ENCODE data around the gene LONRF2. TPM values are rescaled to one million over a fixed set of nuclear protein-coding genes. Genes with fewer than 3 reads are reported as not detected.

LONRF2 gene
- total and polyA plus RNA-seq, 7 experiments from 2014 or later, result 0.05 to 0.24 TPM; not detected in 5

GRCh38 chr2:100285011-100285410 is 37.3 kb downstream of the LONRF2 start:
- no peaks in the 10 kb centered on the region for H3K9me3 Mint-ChIP-seq
- ATAC-seq (no peak), DNase-seq (no peak)
- H3K36me3 Mint-ChIP-seq, result peaks cover 0 to 4% (median 0%) of the 10 kb centered on the region in 5 donors
- no peak overlapping the region for H3K27ac Mint-ChIP-seq
- no peaks in the 10 kb centered on the region for H3K9me3 ChIP-seq (ENCODE audit: control insufficient read depth in 2 of 3, low read length in 3 of 3)
- POLR2A ChIA-PET, result no interaction called here
- H3K4me1 Mint-ChIP-seq, result peaks cover 0 to 47% (median 0%) of the 10 kb centered on the region in 7 donors
- H3K4me3 ChIP-seq (ENCODE audit: low read length), result no peak overlapping the region
- intact Hi-C loops (cut with micrococcal nuclease), result no loop called here
- no peak overlapping the region for H3K4me3 Mint-ChIP-seq
- peaks cover 14 to 36% (median 24%) of the 10 kb centered on the region in 5 donors for H3K27me3 Mint-ChIP-seq
- CTCF ChIA-PET, result no interaction called here
- H3K27ac ChIP-seq (ENCODE audit: low read depth, low read length), result no peak overlapping the region
- H3K27me3 ChIP-seq (ENCODE audit: control insufficient read depth in 2 of 2, insufficient read depth in 2 of 2, low read length in 2 of 2), result no peaks in the 10 kb centered on the region
- H3K36me3 ChIP-seq (ENCODE audit: control insufficient read depth in 2 of 3, insufficient read depth in 3 of 3, low read length in 3 of 3), result no peaks in the 10 kb centered on the region
- H3K4me1 ChIP-seq (ENCODE audit: control insufficient read depth in 2 of 2, insufficient read depth in 2 of 2, low read length in 2 of 2), result no peaks in the 10 kb centered on the region

- no peaks in the 10 kb centered on the region for H3K9me3 ChIP-seq (ENCODE audit: control insufficient read depth in 2 of 3, low read length in 3 of 3)
- peak overlapping the region in 1 of 10 donors; percentile 56 for H3K4me3 Mint-ChIP-seq
- no peak for ATAC-seq
- no peaks in the 10 kb centered on the region for H3K4me1 ChIP-seq (ENCODE audit: control insufficient read depth in 2 of 2, insufficient read depth in 2 of 2, low read length in 2 of 2)
- H3K4me3 ChIP-seq (ENCODE audit: low read length), result no peak overlapping the region
- intact Hi-C loops (cut with micrococcal nuclease), result loop anchor here in 1 of 2 donors (5.0 kb wide), 1 partner anchor 38 kb away; the partner anchor contains the start of gene LONRF2
- no peak overlapping the region for H3K27ac ChIP-seq (ENCODE audit: low read depth, low read length)
- no peak for DNase-seq
- peak overlapping the region in 1 of 9 donors; percentile 56 for H3K27ac Mint-ChIP-seq
- no peaks in the 10 kb centered on the region for H3K27me3 ChIP-seq (ENCODE audit: control insufficient read depth in 2 of 2, insufficient read depth in 2 of 2, low read length in 2 of 2)
- ChIA-PET CTCF (no interaction called here), POLR2A (no interaction called here)
- peaks cover 0 to 54% (median 0%) of the 10 kb centered on the region in 7 donors for H3K4me1 Mint-ChIP-seq
- no peaks in the 10 kb centered on the region for H3K36me3 ChIP-seq (ENCODE audit: control insufficient read depth in 2 of 3, insufficient read depth in 3 of 3, low read length in 3 of 3)
- H3K9me3 Mint-ChIP-seq, result no peaks in the 10 kb centered on the region
- H3K27me3 Mint-ChIP-seq, result peaks cover 17 to 38% (median 35%) of the 10 kb centered on the region in 5 donors
- H3K36me3 Mint-ChIP-seq, result peaks cover 0 to 4% (median 0%) of the 10 kb centered on the region in 5 donors
Measured at GRCh38 chr2:100283724-100284501, 38.4 kb downstream of the LONRF2 start.

DNA sequence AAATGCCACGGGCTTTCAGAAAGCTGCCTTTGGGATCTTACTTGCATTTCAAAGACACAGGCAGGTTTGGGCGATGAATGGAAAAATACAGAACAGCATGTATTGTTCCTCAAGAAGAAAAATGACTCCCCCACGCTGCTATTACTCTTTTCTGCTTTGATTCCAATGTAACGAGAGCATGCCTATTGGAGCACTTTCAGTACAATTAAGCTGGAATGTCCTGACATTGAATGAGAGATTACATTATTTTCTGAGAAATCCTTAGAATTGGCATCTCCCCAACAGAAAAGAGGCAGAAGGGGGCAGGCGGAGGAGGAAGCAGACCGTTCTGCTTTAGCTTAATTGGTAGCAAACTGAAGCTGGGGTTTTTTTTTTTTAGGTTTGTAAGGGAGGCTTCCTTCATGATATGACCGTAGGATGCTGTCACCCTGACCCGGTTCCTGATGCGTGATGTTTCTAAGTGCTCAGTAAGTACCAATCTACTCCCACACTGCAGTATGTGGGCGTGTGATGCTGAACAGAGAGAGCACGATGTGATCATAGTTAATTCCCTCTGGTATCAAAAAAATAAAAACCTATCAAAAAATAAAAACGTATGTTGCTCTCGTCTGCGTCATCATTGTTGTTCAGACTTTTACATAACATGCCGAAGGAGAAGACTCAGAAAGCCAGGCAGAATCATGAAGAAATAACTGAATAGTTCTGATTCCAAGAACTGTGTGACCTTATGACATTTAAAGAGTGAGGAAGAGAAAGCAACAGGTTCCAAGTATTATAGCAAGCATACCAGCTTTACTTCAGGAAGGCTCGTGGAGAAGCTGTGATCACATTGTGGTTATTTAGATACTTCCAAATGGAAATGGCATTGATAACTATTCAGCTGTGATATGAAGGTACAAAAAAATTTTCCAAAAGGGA is 40.5 kb downstream of the LONRF2 start:
- Mint-ChIP-seq H3K4me1 (peaks cover 0 to 48% (median 0%) of the 10 kb centered on the region in 7 donors), H3K27ac (peak overlapping the region in 1 of 9 donors; percentile 20), H3K9me3 (no peaks in the 10 kb centered on the region), H3K36me3 (no peaks in the 10 kb centered on the region), H3K27me3 (peaks cover 11 to 36% (median 25%) of the 10 kb centered on the region in 5 donors), H3K4me3 (peak overlapping the region in 1 of 10 donors; percentile 10)
- ChIA-PET POLR2A (no interaction called here), CTCF (interaction anchor here (0.6 kb wide), 1 partner anchor 18 kb away, joined by 3 read pairs; no protein-coding TSS in a partner anchor)
- no peak overlapping the region for H3K4me3 ChIP-seq (ENCODE audit: low read length)
- intact Hi-C loops (cut with micrococcal nuclease), result loop anchor here in 1 of 2 donors (5.0 kb wide), 1 partner anchor 41 kb away; the partner anchor contains the start of gene LONRF2
- H3K36me3 ChIP-seq (ENCODE audit: control insufficient read depth in 2 of 3, insufficient read depth in 3 of 3, low read length in 3 of 3), result no peaks in the 10 kb centered on the region
- H3K27ac ChIP-seq (ENCODE audit: low read depth, low read length), result no peak overlapping the region
- no peak for DNase-seq
- H3K27me3 ChIP-seq (ENCODE audit: control insufficient read depth in 2 of 2, insufficient read depth in 2 of 2, low read length in 2 of 2), result no peaks in the 10 kb centered on the region
- H3K9me3 ChIP-seq (ENCODE audit: control insufficient read depth in 2 of 3, low read length in 3 of 3), result no peaks in the 10 kb centered on the region
- no peak for ATAC-seq
- no peaks in the 10 kb centered on the region for H3K4me1 ChIP-seq (ENCODE audit: control insufficient read depth in 2 of 2, insufficient read depth in 2 of 2, low read length in 2 of 2)

GRCh38 chr2:100279586-100280534 is 42.4 kb downstream of the LONRF2 start:
- Mint-ChIP-seq H3K27ac (no peak overlapping the region), H3K9me3 (no peaks in the 10 kb centered on the region), H3K4me3 (no peak overlapping the region), H3K4me1 (peaks cover 0 to 31% (median 0%) of the 10 kb centered on the region in 7 donors), H3K36me3 (no peaks in the 10 kb centered on the region), H3K27me3 (peaks cover 11 to 36% (median 19%) of the 10 kb centered on the region in 5 donors)
- H3K36me3 ChIP-seq (ENCODE audit: control insufficient read depth in 2 of 3, insufficient read depth in 3 of 3, low read length in 3 of 3), result no peaks in the 10 kb centered on the region
- H3K4me3 ChIP-seq (ENCODE audit: low read length), result no peak overlapping the region
- ChIA-PET CTCF (no interaction called here), POLR2A (interaction anchor here (0.7 kb wide), 1 partner anchor 9 kb away, joined by 6 read pairs; no protein-coding TSS in a partner anchor)
- ATAC-seq (no peak), DNase-seq (no peak)
- intact Hi-C loops (cut with micrococcal nuclease), result loop anchor here in 1 of 2 donors (5.0 kb wide), 1 partner anchor 42 kb away; the partner anchor contains the start of gene LONRF2
- no peak overlapping the region for H3K27ac ChIP-seq (ENCODE audit: low read depth, low read length)
- no peaks in the 10 kb centered on the region for H3K27me3 ChIP-seq (ENCODE audit: control insufficient read depth in 2 of 2, insufficient read depth in 2 of 2, low read length in 2 of 2)
- H3K4me1 ChIP-seq (ENCODE audit: control insufficient read depth in 2 of 2, insufficient read depth in 2 of 2, low read length in 2 of 2), result no peaks in the 10 kb centered on the region
- no peaks in the 10 kb centered on the region for H3K9me3 ChIP-seq (ENCODE audit: control insufficient read depth in 2 of 3, low read length in 3 of 3)

DNA sequence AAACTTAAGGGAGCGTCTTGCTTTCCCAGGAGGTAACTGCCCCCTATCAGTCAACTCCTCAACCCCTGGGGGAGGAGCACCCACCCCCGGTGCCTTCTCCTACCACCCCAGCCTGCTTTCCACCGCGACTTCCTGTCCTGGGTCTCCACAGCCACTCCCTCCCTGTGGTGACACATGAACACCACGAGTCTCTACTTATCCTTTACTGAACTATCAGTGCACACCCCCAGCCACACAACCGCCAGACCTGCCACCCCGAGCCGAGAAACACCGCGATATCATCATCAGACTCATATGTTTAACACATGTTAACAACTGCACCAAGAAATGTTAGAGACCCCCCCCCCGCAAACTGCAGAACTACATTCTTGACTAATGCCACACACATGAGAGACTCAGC is 43.3 kb downstream of the LONRF2 start:
- H3K4me1 Mint-ChIP-seq, result peaks cover 0 to 28% (median 1%) of the 10 kb centered on the region in 7 donors
- Histone ChIP-seq H3K4me1 (ENCODE audit: control insufficient read depth in 2 of 2, insufficient read depth in 2 of 2, low read length in 2 of 2) (no peaks in the 10 kb centered on the region), H3K27me3 (ENCODE audit: control insufficient read depth in 2 of 2, insufficient read depth in 2 of 2, low read length in 2 of 2) (no peaks in the 10 kb centered on the region), H3K9me3 (ENCODE audit: control insufficient read depth in 2 of 3, low read length in 3 of 3) (no peaks in the 10 kb centered on the region), H3K27ac (ENCODE audit: low read depth, low read length) (no peak overlapping the region), H3K4me3 (ENCODE audit: low read length) (no peak overlapping the region), H3K36me3 (ENCODE audit: control insufficient read depth in 2 of 3, insufficient read depth in 3 of 3, low read length in 3 of 3) (no peaks in the 10 kb centered on the region)
- ChIA-PET POLR2A (interaction anchor here (0.7 kb wide), 1 partner anchor 8 kb away, joined by 6 read pairs; no protein-coding TSS in a partner anchor), CTCF (no interaction called here)
- H3K9me3 Mint-ChIP-seq, result no peaks in the 10 kb centered on the region
- H3K27ac Mint-ChIP-seq, result no peak overlapping the region
- ATAC-seq (peak; percentile 32), DNase-seq (no peak)
- H3K27me3 Mint-ChIP-seq, result peaks cover 11 to 36% (median 19%) of the 10 kb centered on the region in 5 donors
- intact Hi-C loops (cut with micrococcal nuclease), result no loop called here
- H3K36me3 Mint-ChIP-seq, result no peaks in the 10 kb centered on the region
- H3K4me3 Mint-ChIP-seq, result no peak overlapping the region

GRCh38 chr2:100278501-100278900 is 43.8 kb downstream of the LONRF2 start:
- CTCF ChIA-PET, result no interaction called here

More at GRCh38 chr2:100278501-100278900, 43.8 kb downstream of the LONRF2 start:
- Histone ChIP-seq H3K36me3 (ENCODE audit: control insufficient read depth in 2 of 3, insufficient read depth in 3 of 3, low read length in 3 of 3) (no peaks in the 10 kb centered on the region), H3K27ac (ENCODE audit: low read depth, low read length) (no peak overlapping the region), H3K4me3 (ENCODE audit: low read length) (no peak overlapping the region), H3K9me3 (ENCODE audit: control insufficient read depth in 2 of 3, low read length in 3 of 3) (no peaks in the 10 kb centered on the region), H3K27me3 (ENCODE audit: control insufficient read depth in 2 of 2, insufficient read depth in 2 of 2, low read length in 2 of 2) (no peaks in the 10 kb centered on the region), H3K4me1 (ENCODE audit: control insufficient read depth in 2 of 2, insufficient read depth in 2 of 2, low read length in 2 of 2) (no peaks in the 10 kb centered on the region)
- ATAC-seq, result no peak
- Mint-ChIP-seq H3K36me3 (no peaks in the 10 kb centered on the region), H3K4me1 (peaks cover 0 to 26% (median 4%) of the 10 kb centered on the region in 7 donors), H3K27ac (no peak overlapping the region), H3K4me3 (no peak overlapping the region), H3K9me3 (no peaks in the 10 kb centered on the region), H3K27me3 (peaks cover 11 to 36% (median 19%) of the 10 kb centered on the region in 5 donors)
- POLR2A ChIA-PET, result no interaction called here
- intact Hi-C loops (cut with micrococcal nuclease), result no loop called here
- DNase-seq, result no peak

Measured in naive thymus-derived CD4-positive, alpha-beta T cell (primary cell).